Left lung (tissue), 10 donors: ENCODE measurements around the gene TMEM131L. TPM values are rescaled to one million over a fixed set of nuclear protein-coding genes. Genes with fewer than 3 reads are reported as not detected.
A peak's percentile ranks its signal among the peaks of the same experiment; 100 is the strongest.

Experiments used
- ATAC-seq: fragments of 200-7000 bp; cut with Tn5 transposase; one replicate; pipeline ENCODE4 v1.9.1; 2020; ENCODE audit warnings: moderate library complexity
- DNase-seq, 4 donors: peaks; one replicate each; pipeline ENCODE4 v3.0.0-alpha.2; 2013 to 2020
- H3K27ac ChIP-seq, 2 donors: fragments of 200-600 bp; sonication (generic) in 1 of 2; one replicate each; pipeline versions ENCODE4 v1.5.0 to v1.8.0; 2020 to 2021
- H3K27me3 ChIP-seq, 2 donors: fragments of 200-600 bp; sonication (generic) in 1 of 2; one replicate each; pipeline versions ENCODE4 v1.5.0 to v1.8.0; 2020 to 2021
- H3K36me3 ChIP-seq, 2 donors: fragments of 200-600 bp; sonication (generic) in 1 of 2; one replicate each; pipeline versions ENCODE4 v1.5.0 to v1.8.0; 2020 to 2021
- H3K4me1 ChIP-seq, 2 donors: fragments of 200-600 bp; one replicate each; pipeline ENCODE4 v1.8.0; 2021
- H3K4me3 ChIP-seq, 2 donors: fragments of 200-600 bp; sonication (generic) in 1 of 2; one replicate each; pipeline versions ENCODE4 v1.5.0 to v1.8.0; 2020 to 2021; ENCODE audit warnings: mild to moderate bottlenecking in 1 of 2
- H3K9me3 ChIP-seq, 2 donors: fragments of 200-600 bp; sonication (generic) in 1 of 2; one replicate each; pipeline versions ENCODE4 v1.5.0 to v1.8.0; 2020 to 2021
- intact Hi-C, 2 donors: fragments of 100-400 bp; cut with DNase I; formaldehyde crosslinking; loops; one replicate each; pipeline versions ENCODE4 v1.11.2 to v1.14.2; 2022
- polyA plus RNA-seq, 6 donors: library from polyadenylated mRNA; unstranded; fragments of 120-200 nt; gene quantifications; one replicate each; pipeline ENCODE4 v1.2.1, GENCODE V29; 2013; ENCODE audit not compliant: insufficient read length in 6 of 6
- total RNA-seq, 2 donors: library from RNA; stranded (reverse); fragmentation: NEBNext Ultra II Directional; extraction: Animal tissue kit (Norgen Biotek cat#: 25700); gene quantifications; one replicate each; pipeline ENCODE4 v1.2.1, GENCODE V29; 2021
- TF ChIP-seq, protein P1 (sequence below), 2 donors: fragments of 200-600 bp; sonication (generic) in 1 of 2; IDR thresholded peaks; one replicate each; pipeline versions ENCODE4 v1.5.0 to v1.8.0; 2021; ENCODE audit warnings: antibody characterized with exemption in 2 of 2
- donor health status: DM: no; HTN: yes; CAD: no.
- donor health status: DM: no; HTN: no; CAD: no.

TMEM131L gene
- total and polyA plus RNA-seq, 8 donors: 17.6 to 34.2 (median 30.4) TPM

DNA sequence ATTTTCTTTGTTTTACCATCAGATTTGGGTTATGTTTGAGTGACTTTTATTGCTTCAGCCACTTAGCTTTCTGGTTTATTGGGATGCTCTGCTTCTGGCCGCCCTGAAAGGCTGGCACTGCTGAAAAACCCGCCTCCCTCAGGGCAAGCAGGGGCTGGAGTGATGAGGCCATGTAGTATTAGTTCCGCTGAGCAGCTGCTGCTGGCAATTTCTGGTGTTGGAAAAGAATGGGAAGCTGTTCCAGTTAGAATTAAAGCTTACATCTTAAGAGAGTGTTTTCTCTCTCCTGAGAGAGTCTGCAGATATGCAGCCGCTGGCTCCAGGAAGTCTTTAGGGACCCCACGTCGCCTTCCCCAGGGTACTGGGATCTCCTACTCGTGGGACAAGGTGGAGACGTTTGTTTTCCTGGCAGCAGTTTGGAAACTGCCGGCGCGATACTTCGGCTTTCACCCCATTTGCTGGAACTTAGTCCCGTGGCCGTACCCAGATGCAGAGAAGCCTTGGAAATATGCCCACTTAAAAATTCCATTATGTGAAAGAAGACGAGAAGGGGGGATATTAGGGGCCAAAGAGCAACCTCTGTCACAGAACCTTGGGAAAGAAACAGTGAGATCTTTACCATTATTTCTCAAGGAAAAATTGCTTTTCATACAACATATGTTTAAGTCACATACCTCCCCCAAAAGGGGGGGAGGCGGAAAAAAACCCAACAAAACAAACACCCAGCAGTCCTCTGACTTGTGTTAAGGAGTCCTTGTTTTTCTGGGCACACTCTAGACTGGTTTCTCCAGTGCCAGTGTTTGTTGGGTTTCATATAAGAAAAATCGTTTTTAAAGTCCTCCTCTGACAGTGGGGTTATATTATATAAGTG is 72.6 kb downstream of the TMEM131L start:
- Histone ChIP-seq H3K27ac (no peak overlapping the region), H3K9me3 (no peaks in the 10 kb centered on the region), H3K36me3 (no peaks in the 10 kb centered on the region), H3K4me3 (peak overlapping the region; percentile 6 to 11), H3K27me3 (no peaks in the 10 kb centered on the region), H3K4me1 (peaks cover 0 to 12% of the 10 kb centered on the region in 2 donors)
- peak in 2 of 4 donors; percentile 63 to 79 for DNase-seq
- intact Hi-C loops: no loop called here
- peak; percentile 84 for ATAC-seq
- TF ChIP-seq, protein P1, sequence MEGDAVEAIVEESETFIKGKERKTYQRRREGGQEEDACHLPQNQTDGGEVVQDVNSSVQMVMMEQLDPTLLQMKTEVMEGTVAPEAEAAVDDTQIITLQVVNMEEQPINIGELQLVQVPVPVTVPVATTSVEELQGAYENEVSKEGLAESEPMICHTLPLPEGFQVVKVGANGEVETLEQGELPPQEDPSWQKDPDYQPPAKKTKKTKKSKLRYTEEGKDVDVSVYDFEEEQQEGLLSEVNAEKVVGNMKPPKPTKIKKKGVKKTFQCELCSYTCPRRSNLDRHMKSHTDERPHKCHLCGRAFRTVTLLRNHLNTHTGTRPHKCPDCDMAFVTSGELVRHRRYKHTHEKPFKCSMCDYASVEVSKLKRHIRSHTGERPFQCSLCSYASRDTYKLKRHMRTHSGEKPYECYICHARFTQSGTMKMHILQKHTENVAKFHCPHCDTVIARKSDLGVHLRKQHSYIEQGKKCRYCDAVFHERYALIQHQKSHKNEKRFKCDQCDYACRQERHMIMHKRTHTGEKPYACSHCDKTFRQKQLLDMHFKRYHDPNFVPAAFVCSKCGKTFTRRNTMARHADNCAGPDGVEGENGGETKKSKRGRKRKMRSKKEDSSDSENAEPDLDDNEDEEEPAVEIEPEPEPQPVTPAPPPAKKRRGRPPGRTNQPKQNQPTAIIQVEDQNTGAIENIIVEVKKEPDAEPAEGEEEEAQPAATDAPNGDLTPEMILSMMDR (IDR thresholded peaks at IDR 0.05): no peak

DNA sequence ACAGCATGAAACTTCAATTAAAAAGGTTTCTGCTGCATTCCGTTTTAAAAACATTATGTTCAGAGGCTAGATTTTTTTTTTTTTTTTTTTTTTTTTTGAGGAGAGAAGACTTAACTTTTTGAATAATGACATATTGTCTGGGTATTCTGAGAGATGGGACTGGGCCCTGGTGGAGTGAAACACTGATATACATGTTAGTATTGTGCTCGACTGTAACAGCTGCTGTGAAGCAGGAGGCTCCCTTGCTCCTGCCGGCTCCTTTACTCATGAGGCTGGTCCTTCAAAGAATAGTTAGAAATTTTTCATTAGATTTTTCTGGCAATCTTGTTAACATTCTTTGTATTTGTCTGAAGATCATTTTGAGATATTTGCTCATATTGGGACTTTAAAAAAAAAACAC is 73.3 kb downstream of the TMEM131L start:
- DNase-seq (no peak), ATAC-seq (peak; percentile 24)
- H3K4me1 ChIP-seq: peaks cover 0 to 12% of the 10 kb centered on the region in 2 donors
- intact Hi-C loops: no loop called here
- no peak overlapping the region for H3K27ac ChIP-seq
- no peaks in the 10 kb centered on the region for H3K36me3 ChIP-seq
- H3K9me3 ChIP-seq: no peaks in the 10 kb centered on the region
- no peaks in the 10 kb centered on the region for H3K27me3 ChIP-seq
- H3K4me3 ChIP-seq: no peak overlapping the region
- TF ChIP-seq, protein P1 (IDR thresholded peaks at IDR 0.05): no peak

DNA sequence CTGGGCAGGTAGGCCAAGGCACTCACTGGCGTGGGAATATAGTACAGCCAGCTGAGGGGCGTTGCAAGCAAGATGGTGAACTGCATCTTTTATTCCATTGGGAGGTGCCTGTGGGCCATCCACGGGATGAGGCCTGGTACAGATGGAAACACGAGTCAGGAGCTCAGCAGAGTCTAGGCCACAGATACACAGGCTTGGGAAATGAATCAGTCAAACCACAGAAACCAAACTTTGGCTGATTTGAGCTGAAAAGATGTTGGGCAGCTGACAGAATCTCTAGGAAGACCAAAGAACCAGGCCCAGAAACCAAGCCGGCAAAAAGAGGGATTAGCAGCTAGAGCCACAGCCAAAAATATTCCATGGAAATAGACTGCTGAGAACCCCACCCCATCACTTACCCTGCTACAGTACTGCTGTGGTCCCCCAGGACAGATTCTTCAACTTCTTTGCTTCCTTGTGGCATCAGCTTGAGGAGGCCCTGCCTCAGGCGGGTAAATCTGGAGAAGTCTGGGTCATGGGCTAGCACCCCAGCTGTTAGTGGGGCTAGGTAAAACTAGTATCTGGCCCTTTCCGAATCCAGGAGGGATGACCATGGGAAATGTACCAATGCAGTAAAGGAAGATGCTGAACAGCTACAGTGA is 75.4 kb downstream of the TMEM131L start:
- Histone ChIP-seq H3K27ac (no peak overlapping the region), H3K4me1 (no peaks in the 10 kb centered on the region), H3K9me3 (no peaks in the 10 kb centered on the region), H3K4me3 (no peak overlapping the region), H3K27me3 (no peaks in the 10 kb centered on the region), H3K36me3 (no peaks in the 10 kb centered on the region)
- peak; percentile 25 for ATAC-seq
- intact Hi-C loops: no loop called here
- TF ChIP-seq, protein P1 (IDR thresholded peaks at IDR 0.05): no peak
- DNase-seq: no peak

DNA sequence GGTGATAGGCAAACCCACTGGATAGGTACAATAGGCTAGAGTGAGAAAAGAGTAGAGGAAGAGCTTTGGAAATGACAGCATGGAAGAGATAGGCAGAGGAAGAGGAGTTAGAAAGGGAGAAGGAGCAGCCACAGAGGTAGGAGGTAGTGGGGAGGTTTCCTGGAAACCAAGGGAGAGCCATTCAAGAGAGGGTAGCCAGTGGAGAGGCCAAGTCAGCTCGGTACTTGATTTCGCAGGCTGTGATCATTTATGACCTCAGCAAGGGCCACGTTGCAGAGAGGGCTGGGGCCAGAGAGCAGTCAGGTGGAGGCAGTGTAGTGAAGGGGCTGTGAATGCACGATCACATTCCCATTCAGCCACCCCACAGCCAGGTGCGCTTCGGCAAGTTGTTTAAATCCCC is 76.0 kb downstream of the TMEM131L start:
- Histone ChIP-seq H3K9me3 (no peaks in the 10 kb centered on the region), H3K36me3 (no peaks in the 10 kb centered on the region), H3K4me3 (no peak overlapping the region), H3K27ac (no peak overlapping the region), H3K4me1 (no peaks in the 10 kb centered on the region), H3K27me3 (no peaks in the 10 kb centered on the region)
- intact Hi-C loops: no loop called here
- TF ChIP-seq, protein P1 (IDR thresholded peaks at IDR 0.05): no peak
- ATAC-seq: no peak
- no peak for DNase-seq

DNA sequence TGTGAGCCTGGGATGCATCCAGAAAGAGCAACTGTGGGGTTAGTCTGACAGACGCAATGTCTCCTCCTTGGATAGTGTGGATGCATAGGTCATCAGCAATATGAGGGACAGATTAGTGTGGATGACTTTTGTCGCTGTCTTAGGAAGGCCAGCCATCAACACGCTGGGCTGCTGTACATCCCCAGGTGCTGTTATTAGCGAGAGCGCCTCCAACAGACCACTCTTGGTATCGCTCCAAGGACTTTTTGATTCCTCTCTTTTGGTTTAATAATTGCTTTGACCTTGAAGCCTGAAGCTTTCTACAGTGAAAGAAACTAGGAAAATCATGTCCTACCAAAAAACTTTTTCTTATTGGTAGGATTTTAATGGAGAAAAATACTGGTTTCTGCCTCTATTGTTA is 76.7 kb downstream of the TMEM131L start:
- H3K27me3 ChIP-seq: no peaks in the 10 kb centered on the region
- H3K27ac ChIP-seq: no peak overlapping the region
- H3K9me3 ChIP-seq: no peaks in the 10 kb centered on the region
- DNase-seq (no peak), ATAC-seq (no peak)
- H3K4me1 ChIP-seq: no peaks in the 10 kb centered on the region
- H3K36me3 ChIP-seq: no peaks in the 10 kb centered on the region
- intact Hi-C loops: no loop called here
- TF ChIP-seq, protein P1 (IDR thresholded peaks at IDR 0.05): no peak
- H3K4me3 ChIP-seq: no peak overlapping the region
